Coronary artery (tissue), 2 donors: Measurements from ENCODE around the gene RAB18.
"Not testable (repeated sequence)": the region's sequence is repeated elsewhere in the genome, so short reads cannot be mapped to it uniquely, and the experiment has no call there.

Source experiments
- DNase-seq: peaks from one replicate; pipeline ENCODE4 v3.0.0-alpha.2; 2017; ENCODE audit warnings: low spot score
- H3K27ac ChIP-seq, 2 donors: fragments of 200-600 bp; sonication (generic); one replicate each; pipeline ENCODE4 v1.5.1; 2016 to 2019
- H3K4me3 ChIP-seq: fragments of 200-600 bp; sonication (generic); 2 replicates; pipeline ENCODE4 v1.5.1; 2016; ENCODE audit warnings: mild to moderate bottlenecking, moderate library complexity
- TF ChIP-seq, protein P1 (sequence below): fragments of 200-600 bp; sonication (generic); IDR thresholded peaks from one replicate; pipeline ENCODE4 v1.5.1; 2019; ENCODE audit warnings: antibody characterized with exemption

RAB18 gene

GRCh38 chr10:27490807-27491206 lies 13.3 kb upstream of the RAB18 start:
- TF ChIP-seq, protein P1, sequence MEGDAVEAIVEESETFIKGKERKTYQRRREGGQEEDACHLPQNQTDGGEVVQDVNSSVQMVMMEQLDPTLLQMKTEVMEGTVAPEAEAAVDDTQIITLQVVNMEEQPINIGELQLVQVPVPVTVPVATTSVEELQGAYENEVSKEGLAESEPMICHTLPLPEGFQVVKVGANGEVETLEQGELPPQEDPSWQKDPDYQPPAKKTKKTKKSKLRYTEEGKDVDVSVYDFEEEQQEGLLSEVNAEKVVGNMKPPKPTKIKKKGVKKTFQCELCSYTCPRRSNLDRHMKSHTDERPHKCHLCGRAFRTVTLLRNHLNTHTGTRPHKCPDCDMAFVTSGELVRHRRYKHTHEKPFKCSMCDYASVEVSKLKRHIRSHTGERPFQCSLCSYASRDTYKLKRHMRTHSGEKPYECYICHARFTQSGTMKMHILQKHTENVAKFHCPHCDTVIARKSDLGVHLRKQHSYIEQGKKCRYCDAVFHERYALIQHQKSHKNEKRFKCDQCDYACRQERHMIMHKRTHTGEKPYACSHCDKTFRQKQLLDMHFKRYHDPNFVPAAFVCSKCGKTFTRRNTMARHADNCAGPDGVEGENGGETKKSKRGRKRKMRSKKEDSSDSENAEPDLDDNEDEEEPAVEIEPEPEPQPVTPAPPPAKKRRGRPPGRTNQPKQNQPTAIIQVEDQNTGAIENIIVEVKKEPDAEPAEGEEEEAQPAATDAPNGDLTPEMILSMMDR, result no peak
- DNase-seq, result no peak
- no peak overlapping the region for H3K27ac ChIP-seq
- H3K4me3 ChIP-seq, result no peak overlapping the region

DNA sequence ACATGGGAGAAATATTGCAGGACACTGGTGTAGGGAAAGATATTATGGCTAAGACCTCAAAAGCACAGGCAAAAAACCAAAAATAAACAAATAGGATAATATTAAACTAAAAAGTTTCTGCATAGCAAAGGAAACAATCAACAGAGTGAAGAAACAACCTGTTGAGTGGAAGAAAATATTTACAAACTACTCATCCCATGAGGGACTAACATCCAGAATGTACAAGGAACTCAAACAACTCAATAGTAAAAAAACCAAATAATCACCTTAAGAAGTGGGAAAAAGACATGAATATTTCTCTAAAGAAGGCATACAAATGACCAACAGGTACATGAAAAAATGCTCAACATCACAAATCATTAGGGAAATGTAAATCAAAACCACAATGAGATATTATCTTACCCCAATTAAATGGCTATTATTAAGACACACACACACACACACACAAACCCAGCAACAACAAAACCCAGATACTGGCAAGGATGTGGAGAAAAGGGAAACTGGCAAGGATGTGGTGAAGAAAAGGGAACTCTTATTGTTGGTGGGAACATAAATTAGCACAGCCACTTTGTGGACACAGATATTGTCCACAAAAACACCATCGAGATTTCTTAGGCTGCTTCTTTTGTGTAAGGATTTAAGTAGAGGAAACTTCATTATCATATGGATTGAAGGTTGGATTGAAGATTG lies 9.8 kb upstream of the RAB18 start:
- no peak overlapping the region for H3K4me3 ChIP-seq
- TF ChIP-seq, protein P1, result no peak
- no peak overlapping the region for H3K27ac ChIP-seq
- DNase-seq, result no peak

GRCh38 chr10:27496137-27496536 lies 8.0 kb upstream of the RAB18 start:
- DNase-seq, result no peak
- Histone ChIP-seq H3K4me3 (no peak overlapping the region), H3K27ac (no peak overlapping the region)
- TF ChIP-seq, protein P1, result no peak

DNA sequence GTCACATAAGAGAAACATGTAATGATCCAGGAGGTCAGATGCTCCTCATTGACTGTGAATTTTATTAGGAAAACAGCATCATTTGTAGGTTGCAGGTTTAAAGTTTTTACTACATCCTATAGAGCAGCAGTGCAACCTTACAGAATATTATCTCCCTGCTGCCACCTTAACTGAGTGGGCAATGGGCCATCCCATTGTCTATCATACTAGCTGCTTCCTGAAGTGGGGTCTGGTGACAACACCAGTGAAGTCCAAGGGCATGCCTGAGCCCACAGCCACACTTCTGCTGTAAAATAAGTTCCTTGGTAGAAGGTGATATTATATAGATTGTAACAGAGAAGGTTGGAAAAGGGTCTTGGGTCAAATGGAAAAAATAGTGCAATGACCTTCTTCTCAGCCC lies 4.0 kb upstream of the RAB18 start:
- no peak for DNase-seq
- TF ChIP-seq, protein P1, result no peak
- H3K4me3 ChIP-seq, result no peak overlapping the region
- no peak overlapping the region for H3K27ac ChIP-seq

DNA sequence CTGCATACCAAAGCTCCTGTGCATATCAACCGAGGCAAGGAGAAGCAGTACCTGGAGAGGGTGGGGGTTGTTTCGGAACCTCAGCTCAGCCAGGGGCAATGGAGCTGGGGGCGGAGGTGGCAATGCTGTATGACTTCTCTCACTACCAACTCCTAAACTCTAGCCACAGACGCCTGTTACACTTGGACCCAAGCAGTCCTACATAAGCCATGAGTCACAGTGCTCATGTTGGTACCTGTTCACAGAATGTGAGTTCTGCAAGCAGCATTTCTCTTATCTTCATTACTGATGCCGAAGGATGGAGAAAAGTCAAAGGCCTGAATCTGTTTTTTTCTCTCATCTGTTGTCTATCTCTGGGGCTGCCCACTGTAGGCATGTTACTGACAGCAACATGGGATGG lies 3.2 kb upstream of the RAB18 start:
- H3K4me3 ChIP-seq, result no peak overlapping the region
- no peak overlapping the region for H3K27ac ChIP-seq
- TF ChIP-seq, protein P1, result no peak
- DNase-seq, result no peak

GRCh38 chr10:27503498-27504006 lies 552 bp upstream of the RAB18 start:
- DNase-seq, result no peak
- TF ChIP-seq, protein P1, result no peak
- Histone ChIP-seq H3K27ac (peak overlapping the region; percentile 85 to 95), H3K4me3 (peak overlapping the region; percentile 88)

- Histone ChIP-seq H3K27ac (peak overlapping the region; percentile 85 to 95), H3K4me3 (peak overlapping the region; percentile 88)
- TF ChIP-seq, protein P1, result no peak
- no peak for DNase-seq
Observed at GRCh38 chr10:27504808-27505460, 830 bp downstream of the RAB18 start.

DNA sequence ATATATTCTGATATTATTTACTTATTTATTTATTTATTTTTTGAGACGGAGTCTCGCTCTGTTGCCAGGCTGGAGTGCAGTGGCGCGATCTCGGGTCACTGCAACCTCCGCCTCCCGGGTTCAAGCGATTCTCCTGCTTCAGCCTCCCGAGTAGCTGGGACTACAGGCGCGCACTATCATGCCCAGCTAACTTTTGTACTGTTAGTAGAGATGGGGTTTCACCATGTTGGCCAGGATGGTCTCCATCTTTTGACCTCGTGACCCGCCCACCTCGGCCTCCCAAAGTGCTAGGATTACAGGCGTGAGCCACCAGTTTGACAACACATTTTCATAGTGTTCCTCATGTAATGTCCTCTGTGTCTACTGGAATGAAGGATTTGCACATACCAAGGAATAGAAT lies 1.4 kb downstream of the RAB18 start:
- Histone ChIP-seq H3K4me3 (peak overlapping the region; percentile 88), H3K27ac (peak overlapping the region in 1 of 2 donors; percentile 85)
- DNase-seq, result not testable (repeated sequence)
